ENCODE data around the gene ZNF710.

DNA sequence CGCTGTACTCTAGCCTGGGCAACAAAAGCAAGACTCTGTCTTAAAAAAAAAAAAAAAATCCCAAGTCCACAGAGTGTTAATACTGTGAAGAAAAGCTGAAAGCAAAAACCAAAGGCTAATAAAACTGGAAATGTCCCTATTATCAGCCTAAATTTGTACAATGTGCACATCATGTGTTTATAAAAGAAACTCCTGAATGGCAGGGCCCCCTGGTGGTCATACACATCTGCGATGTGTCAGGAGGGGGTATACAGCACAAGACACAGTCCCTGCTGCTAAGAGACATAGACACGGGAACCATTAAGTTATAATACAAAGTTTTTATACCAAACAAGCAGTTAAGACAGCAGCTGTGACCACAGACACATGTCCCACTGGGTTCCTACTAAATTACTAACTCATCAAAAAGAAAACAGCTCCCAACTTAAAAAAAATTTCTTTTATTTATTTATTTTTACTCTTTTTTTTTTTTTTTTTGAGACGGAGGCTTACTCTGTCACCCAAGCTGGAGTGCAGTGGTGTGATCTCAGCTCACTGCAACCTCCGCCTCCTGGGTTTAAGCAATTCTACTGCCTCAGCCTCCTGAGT lies 70.2 kb downstream of the ZNF710 start:
- TF ChIP-seq MAFK (IDR thresholded peaks at IDR 0.05; ENCODE audit: low read depth, low read length) (no peak), RAD21 (IDR thresholded peaks at IDR 0.05 in 1 of 2, conservative IDR thresholded peaks at IDR 0.05 in 1 of 2; ENCODE audit: low read depth in 2 of 2, low read length in 2 of 2) (peak; percentile 49 to 65), SIN3A (conservative IDR thresholded peaks at IDR 0.05 in 1 of 2, IDR thresholded peaks at IDR 0.05 in 1 of 2; ENCODE audit: low read depth in 1 of 2, low read length in 2 of 2) (no peak), POLR2AphosphoS5 (IDR thresholded peaks at IDR 0.05; ENCODE audit: low read depth, low read length) (no peak), SUZ12 (IDR thresholded peaks at IDR 0.05; ENCODE audit: low read length) (no peak), POLR2A (IDR thresholded peaks at IDR 0.05; ENCODE audit: control extremely low read depth in 1 of 2, low read depth in 2 of 2, low read length in 2 of 2) (no peak), YY1 (IDR thresholded peaks at IDR 0.05; ENCODE audit: low read depth, low read length) (no peak), EZH2 (IDR thresholded peaks at IDR 0.05; ENCODE audit: low read depth, low read length, severe bottlenecking) (no peak), EP300 (IDR thresholded peaks at IDR 0.05; ENCODE audit: borderline replicate concordance in 1 of 2, low read depth in 2 of 2, low read length in 2 of 2) (no peak), TCF12 (IDR thresholded peaks at IDR 0.05; ENCODE audit: low read depth, low read length) (no peak), TBP (IDR thresholded peaks at IDR 0.05; ENCODE audit: low read depth, low read length) (no peak)
- TF ChIP-seq, protein P1, sequence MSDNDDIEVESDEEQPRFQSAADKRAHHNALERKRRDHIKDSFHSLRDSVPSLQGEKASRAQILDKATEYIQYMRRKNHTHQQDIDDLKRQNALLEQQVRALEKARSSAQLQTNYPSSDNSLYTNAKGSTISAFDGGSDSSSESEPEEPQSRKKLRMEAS (IDR thresholded peaks at IDR 0.05) = no peak
- TF ChIP-seq, protein P2, sequence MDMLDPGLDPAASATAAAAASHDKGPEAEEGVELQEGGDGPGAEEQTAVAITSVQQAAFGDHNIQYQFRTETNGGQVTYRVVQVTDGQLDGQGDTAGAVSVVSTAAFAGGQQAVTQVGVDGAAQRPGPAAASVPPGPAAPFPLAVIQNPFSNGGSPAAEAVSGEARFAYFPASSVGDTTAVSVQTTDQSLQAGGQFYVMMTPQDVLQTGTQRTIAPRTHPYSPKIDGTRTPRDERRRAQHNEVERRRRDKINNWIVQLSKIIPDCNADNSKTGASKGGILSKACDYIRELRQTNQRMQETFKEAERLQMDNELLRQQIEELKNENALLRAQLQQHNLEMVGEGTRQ (IDR thresholded peaks at IDR 0.05; ENCODE audit: low read length) = no peak

All from H1 (cell line).